ENCODE measurements around the gene UFC1.

The UFC1 gene

GRCh38 chr1:161133220-161133740 is 20.5 kb upstream of the UFC1 start:
- ChIA-PET CTCF (interaction anchor here (0.7 to 11.2 kb wide), 10 partner anchors 7 to 136 kb away, joined by 3 to 118 read pairs (median 4); partner anchors contain the start of genes ARHGAP30, KLHDC9, NIT1 and PFDN2), POLR2A (interaction anchor here (0.9 to 1.4 kb wide), 4 partner anchors 8 to 32 kb away, joined by 3 to 7 read pairs (median 4); partner anchors contain the start of genes NIT1 and PFDN2)
- 17% methylated on average over 10 of the region's 11 CpGs for WGBS (ENCODE audit: insufficient coverage)
- Histone ChIP-seq H3K4me3 (ENCODE audit: control insufficient read depth in 1 of 7, extremely low read depth in 1 of 7, insufficient read depth in 4 of 7, low read depth in 2 of 7, low read length in 6 of 7) (peak overlapping the region; percentile 82 to 97 (median 95)), H3K36me3 (ENCODE audit: control insufficient read depth in 4 of 4, insufficient read depth in 4 of 4, low read length in 3 of 4) (peaks cover 3 to 21% (median 12%) of the 10 kb centered on the region in 4 experiments), H3K9me3 (ENCODE audit: control extremely low read depth in 1 of 5, control insufficient read depth in 4 of 5, insufficient read depth in 2 of 5, low read depth in 1 of 5, low read length in 4 of 5) (no peaks in the 10 kb centered on the region), H3K27me3 (replicated peaks in 2 of 5; ENCODE audit: control insufficient read depth in 4 of 5, insufficient read depth in 5 of 5, low read length in 4 of 5) (no peaks in the 10 kb centered on the region), H3K4me1 (ENCODE audit: control extremely low read depth in 1 of 4, control insufficient read depth in 4 of 4, insufficient read depth in 4 of 4, low read length in 3 of 4) (peaks cover 8 to 22% (median 17%) of the 10 kb centered on the region in 4 experiments), H3K27ac (ENCODE audit: insufficient read depth in 1 of 2, low read depth in 1 of 2, low read length in 2 of 2, poor library complexity in 1 of 2, severe bottlenecking in 2 of 2) (peak overlapping the region; percentile 85 to 92)
- DNase-seq, result no peak

DNA sequence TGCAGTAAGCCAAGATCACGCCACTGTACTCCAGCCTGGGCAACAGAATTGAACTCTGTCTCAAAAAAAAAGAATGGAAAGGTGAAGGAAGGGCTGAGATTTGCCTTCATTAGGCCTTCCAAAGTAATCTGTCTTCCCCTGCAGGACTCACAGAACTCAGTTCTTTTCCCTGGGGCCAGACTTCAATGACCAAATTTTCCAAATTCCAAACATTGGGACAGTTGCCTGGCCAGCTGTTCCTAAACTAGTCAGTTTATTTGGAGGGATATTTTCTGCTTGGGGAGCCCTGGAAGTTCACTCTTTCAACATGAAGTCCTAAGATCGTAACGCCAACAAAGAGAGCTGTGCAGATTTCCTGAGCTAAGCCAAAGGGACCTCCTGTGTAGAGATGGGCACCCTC is 15.9 kb upstream of the UFC1 start:
- no peak for DNase-seq
- peaks cover 0 to 2% (median 0%) of the 10 kb centered on the region in 4 experiments for H3K36me3 ChIP-seq (ENCODE audit: control insufficient read depth in 4 of 4, insufficient read depth in 4 of 4, low read length in 3 of 4)
- no peaks in the 10 kb centered on the region for H3K9me3 ChIP-seq (ENCODE audit: control extremely low read depth in 1 of 5, control insufficient read depth in 4 of 5, insufficient read depth in 2 of 5, low read depth in 1 of 5, low read length in 4 of 5)
- ChIA-PET CTCF (interaction anchor here (0.6 to 11.2 kb wide), 19 partner anchors 10 to 542 kb away, joined by 3 to 118 read pairs (median 7); partner anchors contain the start of genes ARHGAP30, KLHDC9, PPOX and UFC1), POLR2A (no interaction called here)
- peaks cover 0 to 17% (median 7%) of the 10 kb centered on the region in 4 experiments for H3K4me1 ChIP-seq (ENCODE audit: control extremely low read depth in 1 of 4, control insufficient read depth in 4 of 4, insufficient read depth in 4 of 4, low read length in 3 of 4)
- no peaks in the 10 kb centered on the region for H3K27me3 ChIP-seq (replicated peaks in 2 of 5; ENCODE audit: control insufficient read depth in 4 of 5, insufficient read depth in 5 of 5, low read length in 4 of 5)
- no peak overlapping the region for H3K4me3 ChIP-seq (ENCODE audit: control insufficient read depth in 1 of 7, extremely low read depth in 1 of 7, insufficient read depth in 4 of 7, low read depth in 2 of 7, low read length in 6 of 7)
- 88% methylated on average over 1 of the region's 3 CpGs for WGBS (ENCODE audit: insufficient coverage)
- H3K27ac ChIP-seq (ENCODE audit: insufficient read depth in 1 of 2, low read depth in 1 of 2, low read length in 2 of 2, poor library complexity in 1 of 2, severe bottlenecking in 2 of 2), result no peak overlapping the region

DNA sequence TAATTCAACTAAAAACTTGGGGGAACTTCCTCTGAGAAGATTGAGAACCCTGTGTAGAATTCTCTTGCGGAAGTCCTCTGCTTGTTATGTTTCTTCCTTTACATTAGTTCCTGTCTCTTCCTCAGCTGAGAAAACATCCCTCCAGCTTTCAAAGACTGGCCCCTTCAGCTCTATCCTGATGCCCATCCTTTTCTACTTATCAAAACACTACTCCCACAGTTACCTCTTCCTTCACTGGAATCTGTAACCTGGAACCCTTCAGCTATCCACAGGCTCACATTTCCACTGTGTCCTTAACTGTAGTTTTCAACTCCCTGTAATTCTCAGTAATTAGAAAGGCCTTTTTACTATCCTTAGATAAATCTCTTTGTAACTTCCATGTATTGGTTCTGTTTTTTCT is 15.3 kb upstream of the UFC1 start:
- no peak overlapping the region for H3K27ac ChIP-seq (ENCODE audit: insufficient read depth in 1 of 2, low read depth in 1 of 2, low read length in 2 of 2, poor library complexity in 1 of 2, severe bottlenecking in 2 of 2)
- CTCF ChIA-PET, result interaction anchor here (0.8 to 11.2 kb wide), 23 partner anchors 9 to 148 kb away, joined by 3 to 118 read pairs (median 7); partner anchors contain the start of genes ARHGAP30, KLHDC9, NIT1 and PFDN2
- H3K27me3 ChIP-seq (replicated peaks in 2 of 5; ENCODE audit: control insufficient read depth in 4 of 5, insufficient read depth in 5 of 5, low read length in 4 of 5), result no peaks in the 10 kb centered on the region
- peaks cover 0 to 2% (median 0%) of the 10 kb centered on the region in 4 experiments for H3K36me3 ChIP-seq (ENCODE audit: control insufficient read depth in 4 of 4, insufficient read depth in 4 of 4, low read length in 3 of 4)
- POLR2A ChIA-PET, result no interaction called here
- H3K9me3 ChIP-seq (ENCODE audit: control extremely low read depth in 1 of 5, control insufficient read depth in 4 of 5, insufficient read depth in 2 of 5, low read depth in 1 of 5, low read length in 4 of 5), result no peaks in the 10 kb centered on the region
- H3K4me3 ChIP-seq (ENCODE audit: control insufficient read depth in 1 of 7, extremely low read depth in 1 of 7, insufficient read depth in 4 of 7, low read depth in 2 of 7, low read length in 6 of 7), result no peak overlapping the region
- peaks cover 0 to 14% (median 4%) of the 10 kb centered on the region in 4 experiments for H3K4me1 ChIP-seq (ENCODE audit: control extremely low read depth in 1 of 4, control insufficient read depth in 4 of 4, insufficient read depth in 4 of 4, low read length in 3 of 4)
- no CpG with 5 or more reads among the region's 1 CpG for WGBS (ENCODE audit: insufficient coverage)
- DNase-seq, result no peak

DNA sequence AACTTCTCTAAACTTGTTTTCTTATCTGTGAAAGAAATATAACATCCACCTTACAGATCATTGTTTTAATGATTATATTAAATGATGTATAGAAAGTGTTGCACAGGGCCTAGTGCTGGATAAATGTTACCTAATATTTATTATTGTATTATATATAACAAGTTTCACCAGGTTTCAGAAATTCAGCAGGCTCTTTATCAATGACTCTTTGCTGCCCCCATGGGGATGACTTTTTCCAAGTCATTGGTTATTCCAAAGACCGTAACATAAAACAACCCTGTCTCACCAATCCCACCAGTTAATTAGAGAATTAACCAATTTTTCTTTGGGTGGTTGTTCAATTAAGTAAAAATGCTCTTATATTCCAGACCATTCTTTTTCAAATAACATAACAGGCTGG is 14.0 kb upstream of the UFC1 start:
- Histone ChIP-seq H3K36me3 (ENCODE audit: control insufficient read depth in 4 of 4, insufficient read depth in 4 of 4, low read length in 3 of 4) (peaks cover 0 to 2% (median 0%) of the 10 kb centered on the region in 4 experiments), H3K4me3 (ENCODE audit: control insufficient read depth in 1 of 7, extremely low read depth in 1 of 7, insufficient read depth in 4 of 7, low read depth in 2 of 7, low read length in 6 of 7) (no peak overlapping the region), H3K27me3 (replicated peaks in 2 of 5; ENCODE audit: control insufficient read depth in 4 of 5, insufficient read depth in 5 of 5, low read length in 4 of 5) (no peaks in the 10 kb centered on the region), H3K9me3 (ENCODE audit: control extremely low read depth in 1 of 5, control insufficient read depth in 4 of 5, insufficient read depth in 2 of 5, low read depth in 1 of 5, low read length in 4 of 5) (no peaks in the 10 kb centered on the region), H3K4me1 (ENCODE audit: control extremely low read depth in 1 of 4, control insufficient read depth in 4 of 4, insufficient read depth in 4 of 4, low read length in 3 of 4) (peaks cover 0 to 12% (median 0%) of the 10 kb centered on the region in 4 experiments), H3K27ac (ENCODE audit: insufficient read depth in 1 of 2, low read depth in 1 of 2, low read length in 2 of 2, poor library complexity in 1 of 2, severe bottlenecking in 2 of 2) (no peak overlapping the region)
- WGBS (ENCODE audit: insufficient coverage), result no CpG with 5 or more reads among the region's 1 CpG
- DNase-seq, result peak; percentile 69 to 84 (median 74)
- ChIA-PET POLR2A (interaction anchor here (1.1 kb wide), 1 partner anchor 41 kb away, joined by 3 read pairs; the partner anchor contains the start of gene KLHDC9), CTCF (interaction anchor here (0.9 to 11.2 kb wide), 18 partner anchors 10 to 149 kb away, joined by 3 to 118 read pairs (median 8); partner anchors contain the start of genes ARHGAP30, KLHDC9, NECTIN4 and NIT1)

- H3K27me3 ChIP-seq (replicated peaks in 2 of 5; ENCODE audit: control insufficient read depth in 4 of 5, insufficient read depth in 5 of 5, low read length in 4 of 5), result no peaks in the 10 kb centered on the region
- peaks cover 0 to 2% (median 0%) of the 10 kb centered on the region in 4 experiments for H3K36me3 ChIP-seq (ENCODE audit: control insufficient read depth in 4 of 4, insufficient read depth in 4 of 4, low read length in 3 of 4)
- H3K9me3 ChIP-seq (ENCODE audit: control extremely low read depth in 1 of 5, control insufficient read depth in 4 of 5, insufficient read depth in 2 of 5, low read depth in 1 of 5, low read length in 4 of 5), result no peaks in the 10 kb centered on the region
- H3K4me3 ChIP-seq (ENCODE audit: control insufficient read depth in 1 of 7, extremely low read depth in 1 of 7, insufficient read depth in 4 of 7, low read depth in 2 of 7, low read length in 6 of 7), result no peak overlapping the region
- WGBS (ENCODE audit: insufficient coverage), result 95% methylated on average over 18 of the region's 29 CpGs
- peaks cover 0 to 12% (median 0%) of the 10 kb centered on the region in 4 experiments for H3K4me1 ChIP-seq (ENCODE audit: control extremely low read depth in 1 of 4, control insufficient read depth in 4 of 4, insufficient read depth in 4 of 4, low read length in 3 of 4)
- ChIA-PET POLR2A (interaction anchor here (0.6 to 0.7 kb wide), 4 partner anchors 8 to 82 kb away, joined by 3 to 7 read pairs (median 5); partner anchors contain the start of genes DEDD, NIT1 and PFDN2), CTCF (interaction anchor here (0.5 to 11.2 kb wide), 20 partner anchors 8 to 460 kb away, joined by 3 to 118 read pairs (median 5); partner anchors contain the start of genes ARHGAP30, DEDD, KLHDC9 and NECTIN4)
- no peak overlapping the region for H3K27ac ChIP-seq (ENCODE audit: insufficient read depth in 1 of 2, low read depth in 1 of 2, low read length in 2 of 2, poor library complexity in 1 of 2, severe bottlenecking in 2 of 2)
- no peak for DNase-seq
Measured at GRCh38 chr1:161140755-161141400, 12.9 kb upstream of the UFC1 start.

- no peak for DNase-seq
- H3K27me3 ChIP-seq (replicated peaks in 2 of 5; ENCODE audit: control insufficient read depth in 4 of 5, insufficient read depth in 5 of 5, low read length in 4 of 5), result no peaks in the 10 kb centered on the region
- no peaks in the 10 kb centered on the region for H3K9me3 ChIP-seq (ENCODE audit: control extremely low read depth in 1 of 5, control insufficient read depth in 4 of 5, insufficient read depth in 2 of 5, low read depth in 1 of 5, low read length in 4 of 5)
- ChIA-PET POLR2A (no interaction called here), CTCF (no interaction called here)
- no peaks in the 10 kb centered on the region for H3K36me3 ChIP-seq (ENCODE audit: control insufficient read depth in 4 of 4, insufficient read depth in 4 of 4, low read length in 3 of 4)
- H3K27ac ChIP-seq (ENCODE audit: insufficient read depth in 1 of 2, low read depth in 1 of 2, low read length in 2 of 2, poor library complexity in 1 of 2, severe bottlenecking in 2 of 2), result no peak overlapping the region
- H3K4me1 ChIP-seq (ENCODE audit: control extremely low read depth in 1 of 4, control insufficient read depth in 4 of 4, insufficient read depth in 4 of 4, low read length in 3 of 4), result no peaks in the 10 kb centered on the region
- WGBS (ENCODE audit: insufficient coverage), result 100% methylated on average over 1 of the region's 3 CpGs
- no peak overlapping the region for H3K4me3 ChIP-seq (ENCODE audit: control insufficient read depth in 1 of 7, extremely low read depth in 1 of 7, insufficient read depth in 4 of 7, low read depth in 2 of 7, low read length in 6 of 7)
Measured at GRCh38 chr1:161145832-161146231, 7.9 kb upstream of the UFC1 start.
